ENCODE results near the gene P2RX7. TPM values are rescaled to one million over a fixed set of nuclear protein-coding genes. Genes with fewer than 3 reads are reported as not detected.
"Not testable (repeated sequence)": the region's sequence is repeated elsewhere in the genome, so short reads cannot be mapped to it uniquely, and the experiment has no call there.

P2RX7 gene
- total and polyA plus RNA-seq, 5 donors from 2014 or later: 3.4 to 23.5 (median 6.2) TPM

DNA sequence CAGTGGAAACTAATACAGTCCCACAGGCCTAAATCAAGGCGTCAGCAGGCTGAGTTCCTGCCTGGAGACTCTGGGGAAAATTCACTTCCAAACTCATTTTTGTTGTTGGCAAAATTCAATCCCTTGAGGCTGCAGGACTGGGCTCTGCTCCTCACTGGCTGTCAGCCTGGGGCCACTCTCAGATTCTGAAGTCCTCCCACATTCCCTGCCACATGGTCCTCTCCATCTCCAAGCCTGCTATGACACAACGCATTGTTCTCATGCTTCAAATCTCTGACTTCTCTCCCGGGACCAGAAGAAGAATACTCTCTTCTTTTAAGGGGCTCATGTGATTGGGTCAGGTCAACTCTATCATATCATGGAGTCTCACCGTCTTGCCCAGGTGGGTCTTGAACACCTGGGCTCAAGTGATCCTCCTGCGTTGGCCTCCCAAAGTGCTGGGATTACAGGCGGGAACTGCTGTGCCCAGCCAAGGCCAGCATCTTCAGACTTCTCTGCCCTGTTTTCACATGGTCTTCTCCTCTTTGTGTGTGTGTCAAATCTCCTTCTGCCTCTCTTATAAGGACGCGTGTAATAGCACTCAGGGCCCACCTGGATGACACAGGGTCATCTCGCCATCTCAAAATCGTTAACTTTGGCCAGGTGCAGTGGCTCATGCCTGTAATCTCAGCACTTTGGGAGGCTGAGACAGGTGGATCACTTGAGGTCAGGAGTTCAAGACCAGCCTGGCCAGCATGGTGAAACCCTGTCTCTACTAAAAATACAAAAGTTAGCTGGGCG is 9.7 kb downstream of the P2RX7 start:
- peaks cover 5 to 25% (median 16%) of the 10 kb centered on the region in 4 donors for H3K4me1 Mint-ChIP-seq
- peaks cover 12% of the 10 kb centered on the region for H3K36me3 Mint-ChIP-seq
- no peaks in the 10 kb centered on the region for H3K27me3 Mint-ChIP-seq
- Histone ChIP-seq H3K4me3 (ENCODE audit: low read depth, low read length) (no peak overlapping the region), H3K27ac (ENCODE audit: insufficient read depth, low read length, poor library complexity, severe bottlenecking) (no peak overlapping the region), H3K36me3 (ENCODE audit: control insufficient read depth, insufficient read depth, low read length) (no peaks in the 10 kb centered on the region), H3K4me1 (ENCODE audit: control insufficient read depth, insufficient read depth, low read length, poor library complexity, severe bottlenecking) (no peaks in the 10 kb centered on the region), H3K9me3 (ENCODE audit: control insufficient read depth in 2 of 2, low read length in 2 of 2) (no peaks in the 10 kb centered on the region), H3K27me3 (ENCODE audit: control insufficient read depth, insufficient read depth, low read length) (no peaks in the 10 kb centered on the region)
- ATAC-seq (ENCODE audit: low read depth in 2 of 2) (no peak), DNase-seq (no peak)
- H3K27ac Mint-ChIP-seq: no peak overlapping the region
- H3K4me3 Mint-ChIP-seq: no peak overlapping the region
- no peaks in the 10 kb centered on the region for H3K9me3 Mint-ChIP-seq

DNA sequence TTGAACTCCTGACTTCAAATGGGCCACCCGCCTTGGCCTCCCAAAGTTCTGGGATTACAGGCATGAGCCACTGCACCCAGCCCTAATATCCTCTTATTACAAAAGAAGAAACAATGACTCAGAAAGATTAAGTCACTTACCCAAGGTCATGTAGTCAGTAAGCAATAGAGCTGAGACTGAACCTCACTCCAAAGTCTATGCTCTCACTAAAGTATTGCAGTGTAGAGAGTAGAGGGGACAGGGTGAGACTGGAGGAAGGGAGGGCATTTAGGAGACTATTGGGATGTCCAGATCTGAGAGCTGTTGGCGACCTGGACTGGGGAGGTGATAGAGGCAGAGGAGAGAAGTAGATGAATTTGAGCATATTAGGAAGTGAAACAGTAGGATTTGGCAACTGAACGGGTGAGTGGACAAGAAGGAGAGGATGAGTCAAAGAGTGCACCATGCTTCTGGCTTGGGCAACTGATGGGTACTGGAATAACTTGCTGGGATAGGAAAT is 11.8 kb downstream of the P2RX7 start:
- peak overlapping the region in 2 of 3 donors; percentile 48 to 61 for H3K27ac Mint-ChIP-seq
- no peaks in the 10 kb centered on the region for H3K27me3 Mint-ChIP-seq
- no peaks in the 10 kb centered on the region for H3K9me3 Mint-ChIP-seq
- no peaks in the 10 kb centered on the region for H3K9me3 ChIP-seq (ENCODE audit: control insufficient read depth in 2 of 2, low read length in 2 of 2)
- H3K4me3 ChIP-seq (ENCODE audit: low read depth, low read length): no peak overlapping the region
- no peaks in the 10 kb centered on the region for H3K4me1 ChIP-seq (ENCODE audit: control insufficient read depth, insufficient read depth, low read length, poor library complexity, severe bottlenecking)
- ATAC-seq (ENCODE audit: low read depth in 2 of 2) (peak in 1 of 2 donors; percentile 28), DNase-seq (no peak)
- H3K36me3 Mint-ChIP-seq: peaks cover 4% of the 10 kb centered on the region
- H3K27me3 ChIP-seq (ENCODE audit: control insufficient read depth, insufficient read depth, low read length): no peaks in the 10 kb centered on the region
- H3K4me3 Mint-ChIP-seq: no peak overlapping the region
- no peaks in the 10 kb centered on the region for H3K36me3 ChIP-seq (ENCODE audit: control insufficient read depth, insufficient read depth, low read length)
- no peak overlapping the region for H3K27ac ChIP-seq (ENCODE audit: insufficient read depth, low read length, poor library complexity, severe bottlenecking)
- H3K4me1 Mint-ChIP-seq: peaks cover 5 to 25% (median 15%) of the 10 kb centered on the region in 4 donors

- ATAC-seq (ENCODE audit: low read depth in 2 of 2): no peak
- Mint-ChIP-seq H3K27ac (peak overlapping the region in 2 of 3 donors; percentile 18 to 34), H3K4me1 (peaks cover 5 to 25% (median 13%) of the 10 kb centered on the region in 4 donors), H3K9me3 (no peaks in the 10 kb centered on the region), H3K4me3 (peak overlapping the region in 1 of 4 donors; percentile 67), H3K27me3 (no peaks in the 10 kb centered on the region), H3K36me3 (peaks cover 3% of the 10 kb centered on the region)
- no peak overlapping the region for H3K4me3 ChIP-seq (ENCODE audit: low read depth, low read length)
- H3K36me3 ChIP-seq (ENCODE audit: control insufficient read depth, insufficient read depth, low read length): no peaks in the 10 kb centered on the region
- DNase-seq: peak in 1 of 3 donors; percentile 49
- H3K27me3 ChIP-seq (ENCODE audit: control insufficient read depth, insufficient read depth, low read length): no peaks in the 10 kb centered on the region
- H3K4me1 ChIP-seq (ENCODE audit: control insufficient read depth, insufficient read depth, low read length, poor library complexity, severe bottlenecking): no peaks in the 10 kb centered on the region
- H3K27ac ChIP-seq (ENCODE audit: insufficient read depth, low read length, poor library complexity, severe bottlenecking): no peak overlapping the region
- H3K9me3 ChIP-seq (ENCODE audit: control insufficient read depth in 2 of 2, low read length in 2 of 2): no peaks in the 10 kb centered on the region
Observed at GRCh38 chr12:121145221-121145620, 12.5 kb downstream of the P2RX7 start.

- not testable (repeated sequence) for H3K27ac ChIP-seq (ENCODE audit: insufficient read depth, low read length, poor library complexity, severe bottlenecking); H3K4me3 Mint-ChIP-seq; H3K4me1 ChIP-seq (ENCODE audit: control insufficient read depth, insufficient read depth, low read length, poor library complexity, severe bottlenecking); H3K4me3 ChIP-seq (ENCODE audit: low read depth, low read length); H3K27ac Mint-ChIP-seq; H3K9me3 ChIP-seq (ENCODE audit: control insufficient read depth in 2 of 2, low read length in 2 of 2); DNase-seq; H3K36me3 Mint-ChIP-seq; H3K27me3 Mint-ChIP-seq; H3K9me3 Mint-ChIP-seq; H3K27me3 ChIP-seq (ENCODE audit: control insufficient read depth, insufficient read depth, low read length); ATAC-seq (ENCODE audit: low read depth in 2 of 2); H3K36me3 ChIP-seq (ENCODE audit: control insufficient read depth, insufficient read depth, low read length)
- peaks cover 0 to 17% (median 9%) of the 10 kb centered on the region in 4 donors for H3K4me1 Mint-ChIP-seq
Observed at GRCh38 chr12:121149289-121149688, 16.6 kb downstream of the P2RX7 start.

- Histone ChIP-seq H3K27me3 (ENCODE audit: control insufficient read depth, insufficient read depth, low read length) (no peaks in the 10 kb centered on the region), H3K9me3 (ENCODE audit: control insufficient read depth in 2 of 2, low read length in 2 of 2) (peaks cover 0 to 4% of the 10 kb centered on the region in 2 experiments), H3K27ac (ENCODE audit: insufficient read depth, low read length, poor library complexity, severe bottlenecking) (no peak overlapping the region), H3K4me3 (ENCODE audit: low read depth, low read length) (no peak overlapping the region), H3K4me1 (ENCODE audit: control insufficient read depth, insufficient read depth, low read length, poor library complexity, severe bottlenecking) (no peaks in the 10 kb centered on the region), H3K36me3 (ENCODE audit: control insufficient read depth, insufficient read depth, low read length) (peaks cover 10% of the 10 kb centered on the region)
- no peak overlapping the region for H3K4me3 Mint-ChIP-seq
- H3K27me3 Mint-ChIP-seq: peaks cover 4% of the 10 kb centered on the region
- H3K36me3 Mint-ChIP-seq: peaks cover 33% of the 10 kb centered on the region
- ATAC-seq (ENCODE audit: low read depth in 2 of 2) (no peak), DNase-seq (no peak)
- no peaks in the 10 kb centered on the region for H3K4me1 Mint-ChIP-seq
- peaks cover 0 to 5% (median 2%) of the 10 kb centered on the region in 7 donors for H3K9me3 Mint-ChIP-seq
- peak overlapping the region in 1 of 3 donors; percentile 52 for H3K27ac Mint-ChIP-seq
Observed at GRCh38 chr12:121154793-121155375, 22.2 kb downstream of the P2RX7 start.

DNA sequence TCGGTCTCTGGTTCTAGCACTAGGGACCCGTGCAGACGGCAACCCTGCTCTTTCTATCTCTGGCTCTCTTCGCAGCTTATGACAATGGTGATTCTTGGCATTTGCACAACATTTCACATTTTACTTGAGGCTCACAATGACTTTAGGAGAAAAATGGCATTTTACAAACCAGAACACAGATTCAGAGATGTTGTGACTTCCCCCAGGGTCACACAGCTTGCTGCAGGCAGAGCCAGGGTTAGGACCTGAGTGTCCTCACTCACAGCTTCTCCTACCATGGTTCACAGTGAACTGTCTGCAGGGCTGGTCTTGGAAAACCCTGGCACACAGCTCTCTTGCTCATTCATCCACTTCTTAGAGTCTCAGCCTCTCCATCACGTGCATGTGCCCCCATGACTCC is 23.7 kb downstream of the P2RX7 start:
- DNase-seq (no peak), ATAC-seq (ENCODE audit: low read depth in 2 of 2) (no peak)
- Mint-ChIP-seq H3K4me3 (no peak overlapping the region), H3K36me3 (peaks cover 33% of the 10 kb centered on the region), H3K4me1 (peaks cover 0 to 2% (median 0%) of the 10 kb centered on the region in 4 donors), H3K27me3 (peaks cover 4% of the 10 kb centered on the region), H3K27ac (peak overlapping the region in 1 of 3 donors; percentile 45), H3K9me3 (peaks cover 0 to 5% (median 2%) of the 10 kb centered on the region in 7 donors)
- H3K36me3 ChIP-seq (ENCODE audit: control insufficient read depth, insufficient read depth, low read length): peaks cover 10% of the 10 kb centered on the region
- no peaks in the 10 kb centered on the region for H3K4me1 ChIP-seq (ENCODE audit: control insufficient read depth, insufficient read depth, low read length, poor library complexity, severe bottlenecking)
- no peak overlapping the region for H3K4me3 ChIP-seq (ENCODE audit: low read depth, low read length)
- H3K27ac ChIP-seq (ENCODE audit: insufficient read depth, low read length, poor library complexity, severe bottlenecking): no peak overlapping the region
- peaks cover 0 to 4% of the 10 kb centered on the region in 2 experiments for H3K9me3 ChIP-seq (ENCODE audit: control insufficient read depth in 2 of 2, low read length in 2 of 2)
- no peaks in the 10 kb centered on the region for H3K27me3 ChIP-seq (ENCODE audit: control insufficient read depth, insufficient read depth, low read length)

GRCh38 chr12:121158085-121158484 is 25.4 kb downstream of the P2RX7 start:
- DNase-seq (no peak), ATAC-seq (ENCODE audit: low read depth in 2 of 2) (no peak)
- Histone ChIP-seq H3K9me3 (ENCODE audit: control insufficient read depth in 2 of 2, low read length in 2 of 2) (peaks cover 0 to 4% of the 10 kb centered on the region in 2 experiments), H3K4me1 (ENCODE audit: control insufficient read depth, insufficient read depth, low read length, poor library complexity, severe bottlenecking) (no peaks in the 10 kb centered on the region), H3K4me3 (ENCODE audit: low read depth, low read length) (no peak overlapping the region), H3K27me3 (ENCODE audit: control insufficient read depth, insufficient read depth, low read length) (no peaks in the 10 kb centered on the region), H3K36me3 (ENCODE audit: control insufficient read depth, insufficient read depth, low read length) (peaks cover 10% of the 10 kb centered on the region), H3K27ac (ENCODE audit: insufficient read depth, low read length, poor library complexity, severe bottlenecking) (no peak overlapping the region)
- Mint-ChIP-seq H3K9me3 (peaks cover 0 to 5% (median 2%) of the 10 kb centered on the region in 7 donors), H3K27me3 (peaks cover 4% of the 10 kb centered on the region), H3K36me3 (peaks cover 29% of the 10 kb centered on the region), H3K4me1 (peaks cover 0 to 2% (median 0%) of the 10 kb centered on the region in 4 donors), H3K27ac (peak overlapping the region in 1 of 3 donors; percentile 23), H3K4me3 (no peak overlapping the region)
